Measurements from ENCODE around the gene GSTM3. TPM values are rescaled to one million over a fixed set of nuclear protein-coding genes. Genes with fewer than 3 reads are reported as not detected.
A peak's percentile ranks its signal among the peaks of the same experiment; 100 is the strongest.

The GSTM3 gene
- total and polyA plus RNA-seq, 2 of the 13 experiments (the other 11 are each of a cell fraction or from before 2014, with no cell fraction given) = 127 to 142 TPM

GRCh38 chr1:109773203-109773899 lies 32.5 kb upstream of the GSTM3 start (continued):
- TF ChIP-seq, protein P1, sequence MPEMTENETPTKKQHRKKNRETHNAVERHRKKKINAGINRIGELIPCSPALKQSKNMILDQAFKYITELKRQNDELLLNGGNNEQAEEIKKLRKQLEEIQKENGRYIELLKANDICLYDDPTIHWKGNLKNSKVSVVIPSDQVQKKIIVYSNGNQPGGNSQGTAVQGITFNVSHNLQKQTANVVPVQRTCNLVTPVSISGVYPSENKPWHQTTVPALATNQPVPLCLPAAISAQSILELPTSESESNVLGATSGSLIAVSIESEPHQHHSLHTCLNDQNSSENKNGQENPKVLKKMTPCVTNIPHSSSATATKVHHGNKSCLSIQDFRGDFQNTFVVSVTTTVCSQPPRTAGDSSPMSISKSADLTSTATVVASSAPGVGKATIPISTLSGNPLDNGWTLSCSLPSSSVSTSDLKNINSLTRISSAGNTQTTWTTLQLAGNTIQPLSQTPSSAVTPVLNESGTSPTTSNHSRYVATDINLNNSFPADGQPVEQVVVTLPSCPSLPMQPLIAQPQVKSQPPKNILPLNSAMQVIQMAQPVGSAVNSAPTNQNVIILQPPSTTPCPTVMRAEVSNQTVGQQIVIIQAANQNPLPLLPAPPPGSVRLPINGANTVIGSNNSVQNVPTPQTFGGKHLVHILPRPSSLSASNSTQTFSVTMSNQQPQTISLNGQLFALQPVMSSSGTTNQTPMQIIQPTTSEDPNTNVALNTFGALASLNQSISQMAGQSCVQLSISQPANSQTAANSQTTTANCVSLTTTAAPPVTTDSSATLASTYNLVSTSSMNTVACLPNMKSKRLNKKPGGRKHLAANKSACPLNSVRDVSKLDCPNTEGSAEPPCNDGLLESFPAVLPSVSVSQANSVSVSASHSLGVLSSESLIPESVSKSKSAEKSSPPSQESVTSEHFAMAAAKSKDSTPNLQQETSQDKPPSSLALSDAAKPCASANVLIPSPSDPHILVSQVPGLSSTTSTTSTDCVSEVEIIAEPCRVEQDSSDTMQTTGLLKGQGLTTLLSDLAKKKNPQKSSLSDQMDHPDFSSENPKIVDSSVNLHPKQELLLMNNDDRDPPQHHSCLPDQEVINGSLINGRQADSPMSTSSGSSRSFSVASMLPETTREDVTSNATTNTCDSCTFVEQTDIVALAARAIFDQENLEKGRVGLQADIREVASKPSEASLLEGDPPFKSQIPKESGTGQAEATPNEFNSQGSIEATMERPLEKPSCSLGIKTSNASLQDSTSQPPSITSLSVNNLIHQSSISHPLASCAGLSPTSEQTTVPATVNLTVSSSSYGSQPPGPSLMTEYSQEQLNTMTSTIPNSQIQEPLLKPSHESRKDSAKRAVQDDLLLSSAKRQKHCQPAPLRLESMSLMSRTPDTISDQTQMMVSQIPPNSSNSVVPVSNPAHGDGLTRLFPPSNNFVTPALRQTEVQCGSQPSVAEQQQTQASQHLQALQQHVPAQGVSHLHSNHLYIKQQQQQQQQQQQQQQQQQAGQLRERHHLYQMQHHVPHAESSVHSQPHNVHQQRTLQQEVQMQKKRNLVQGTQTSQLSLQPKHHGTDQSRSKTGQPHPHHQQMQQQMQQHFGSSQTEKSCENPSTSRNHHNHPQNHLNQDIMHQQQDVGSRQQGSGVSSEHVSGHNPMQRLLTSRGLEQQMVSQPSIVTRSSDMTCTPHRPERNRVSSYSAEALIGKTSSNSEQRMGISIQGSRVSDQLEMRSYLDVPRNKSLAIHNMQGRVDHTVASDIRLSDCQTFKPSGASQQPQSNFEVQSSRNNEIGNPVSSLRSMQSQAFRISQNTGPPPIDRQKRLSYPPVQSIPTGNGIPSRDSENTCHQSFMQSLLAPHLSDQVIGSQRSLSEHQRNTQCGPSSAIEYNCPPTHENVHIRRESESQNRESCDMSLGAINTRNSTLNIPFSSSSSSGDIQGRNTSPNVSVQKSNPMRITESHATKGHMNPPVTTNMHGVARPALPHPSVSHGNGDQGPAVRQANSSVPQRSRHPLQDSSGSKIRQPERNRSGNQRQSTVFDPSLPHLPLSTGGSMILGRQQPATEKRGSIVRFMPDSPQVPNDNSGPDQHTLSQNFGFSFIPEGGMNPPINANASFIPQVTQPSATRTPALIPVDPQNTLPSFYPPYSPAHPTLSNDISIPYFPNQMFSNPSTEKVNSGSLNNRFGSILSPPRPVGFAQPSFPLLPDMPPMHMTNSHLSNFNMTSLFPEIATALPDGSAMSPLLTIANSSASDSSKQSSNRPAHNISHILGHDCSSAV (CRISPR knock-in tag; IDR thresholded peaks at IDR 0.05; ENCODE audit: borderline replicate concordance) = no peak
- no peak for TF ChIP-seq ZNF225 (CRISPR knock-in tag; IDR thresholded peaks at IDR 0.05)
- TF ChIP-seq, protein P2, sequence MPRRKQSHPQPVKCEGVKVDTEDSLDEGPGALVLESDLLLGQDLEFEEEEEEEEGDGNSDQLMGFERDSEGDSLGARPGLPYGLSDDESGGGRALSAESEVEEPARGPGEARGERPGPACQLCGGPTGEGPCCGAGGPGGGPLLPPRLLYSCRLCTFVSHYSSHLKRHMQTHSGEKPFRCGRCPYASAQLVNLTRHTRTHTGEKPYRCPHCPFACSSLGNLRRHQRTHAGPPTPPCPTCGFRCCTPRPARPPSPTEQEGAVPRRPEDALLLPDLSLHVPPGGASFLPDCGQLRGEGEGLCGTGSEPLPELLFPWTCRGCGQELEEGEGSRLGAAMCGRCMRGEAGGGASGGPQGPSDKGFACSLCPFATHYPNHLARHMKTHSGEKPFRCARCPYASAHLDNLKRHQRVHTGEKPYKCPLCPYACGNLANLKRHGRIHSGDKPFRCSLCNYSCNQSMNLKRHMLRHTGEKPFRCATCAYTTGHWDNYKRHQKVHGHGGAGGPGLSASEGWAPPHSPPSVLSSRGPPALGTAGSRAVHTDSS (CRISPR knock-in tag; conservative IDR thresholded peaks at IDR 0.05) = no peak
- TF ChIP-seq KDM2A (CRISPR knock-in tag; IDR thresholded peaks at IDR 0.05; ENCODE audit: borderline replicate concordance, low read depth) = peak; percentile 65; the same call in 1 of the 2 replicates
- no peak for TF ChIP-seq KLF9 (CRISPR knock-in tag; IDR thresholded peaks at IDR 0.05; ENCODE audit: low read depth)
- no peak for TF ChIP-seq TCF12 (IDR thresholded peaks at IDR 0.05)
- no peak for TF ChIP-seq TCF12 (CRISPR knock-in tag; IDR thresholded peaks at IDR 0.05)
- TF ChIP-seq ZNF101 (CRISPR knock-in tag; IDR thresholded peaks at IDR 0.05; ENCODE audit: borderline replicate concordance, low read depth) = no peak
- no peak for TF ChIP-seq ZSCAN22 (CRISPR knock-in tag; IDR thresholded peaks at IDR 0.05)
- no peak for TF ChIP-seq ZNF430 (CRISPR knock-in tag; IDR thresholded peaks at IDR 0.05)
- TF ChIP-seq, protein P3, sequence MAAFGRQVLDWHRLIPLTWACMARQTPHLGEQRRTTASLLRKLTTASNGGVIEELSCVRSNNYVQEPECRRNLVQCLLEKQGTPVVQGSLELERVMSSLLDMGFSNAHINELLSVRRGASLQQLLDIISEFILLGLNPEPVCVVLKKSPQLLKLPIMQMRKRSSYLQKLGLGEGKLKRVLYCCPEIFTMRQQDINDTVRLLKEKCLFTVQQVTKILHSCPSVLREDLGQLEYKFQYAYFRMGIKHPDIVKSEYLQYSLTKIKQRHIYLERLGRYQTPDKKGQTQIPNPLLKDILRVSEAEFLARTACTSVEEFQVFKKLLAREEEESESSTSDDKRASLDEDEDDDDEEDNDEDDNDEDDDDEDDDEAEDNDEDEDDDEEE (CRISPR knock-in tag; IDR thresholded peaks at IDR 0.05) = no peak
- no peak for TF ChIP-seq ZNF780A (CRISPR knock-in tag; IDR thresholded peaks at IDR 0.05)
- TF ChIP-seq HES4 (CRISPR knock-in tag; IDR thresholded peaks at IDR 0.05; ENCODE audit: borderline replicate concordance) = no peak
- TF ChIP-seq, protein P4, sequence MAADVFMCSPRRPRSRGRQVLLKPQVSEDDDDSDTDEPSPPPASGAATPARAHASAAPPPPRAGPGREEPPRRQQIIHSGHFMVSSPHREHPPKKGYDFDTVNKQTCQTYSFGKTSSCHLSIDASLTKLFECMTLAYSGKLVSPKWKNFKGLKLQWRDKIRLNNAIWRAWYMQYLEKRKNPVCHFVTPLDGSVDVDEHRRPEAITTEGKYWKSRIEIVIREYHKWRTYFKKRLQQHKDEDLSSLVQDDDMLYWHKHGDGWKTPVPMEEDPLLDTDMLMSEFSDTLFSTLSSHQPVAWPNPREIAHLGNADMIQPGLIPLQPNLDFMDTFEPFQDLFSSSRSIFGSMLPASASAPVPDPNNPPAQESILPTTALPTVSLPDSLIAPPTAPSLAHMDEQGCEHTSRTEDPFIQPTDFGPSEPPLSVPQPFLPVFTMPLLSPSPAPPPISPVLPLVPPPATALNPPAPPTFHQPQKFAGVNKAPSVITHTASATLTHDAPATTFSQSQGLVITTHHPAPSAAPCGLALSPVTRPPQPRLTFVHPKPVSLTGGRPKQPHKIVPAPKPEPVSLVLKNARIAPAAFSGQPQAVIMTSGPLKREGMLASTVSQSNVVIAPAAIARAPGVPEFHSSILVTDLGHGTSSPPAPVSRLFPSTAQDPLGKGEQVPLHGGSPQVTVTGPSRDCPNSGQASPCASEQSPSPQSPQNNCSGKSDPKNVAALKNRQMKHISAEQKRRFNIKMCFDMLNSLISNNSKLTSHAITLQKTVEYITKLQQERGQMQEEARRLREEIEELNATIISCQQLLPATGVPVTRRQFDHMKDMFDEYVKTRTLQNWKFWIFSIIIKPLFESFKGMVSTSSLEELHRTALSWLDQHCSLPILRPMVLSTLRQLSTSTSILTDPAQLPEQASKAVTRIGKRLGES (CRISPR knock-in tag; IDR thresholded peaks at IDR 0.05; ENCODE audit: borderline replicate concordance) = no peak
- no peak for TF ChIP-seq ZNF549 (CRISPR knock-in tag; IDR thresholded peaks at IDR 0.05)
- TF ChIP-seq MED1 (CRISPR knock-in tag; IDR thresholded peaks at IDR 0.05) = peak; percentile 45; the same call in 1 of the 2 replicates

Data from HepG2 (cell line).